DOHH2 (cell line): Measurements from ENCODE around the gene ADSL.
"Not testable (repeated sequence)": the region's sequence is repeated elsewhere in the genome, so short reads cannot be mapped to it uniquely, and the experiment has no call there.

Source experiments
- H3F3A ChIP-seq: fragments of 200-600 bp; sonication (generic), shearing (Covaris generic); 2 replicates; pipeline ENCODE4 v1.6.0; 2016; ENCODE audit warnings: antibody characterized with exemption, mild to moderate bottlenecking; ENCODE audit not compliant: control insufficient read depth, insufficient read depth
- H3K27ac ChIP-seq: fragments of 200-600 bp; sonication (generic); 2 replicates; pipeline ENCODE4 v1.5.1; 2014; ENCODE audit warnings: low read depth, mild to moderate bottlenecking, low read length, moderate library complexity
- H3K27me3 ChIP-seq: fragments of 200-600 bp; sonication (generic); 2 replicates; pipeline ENCODE4 v1.6.1; 2014; ENCODE audit warnings: mild to moderate bottlenecking, low read length, mixed read lengths; ENCODE audit not compliant: control insufficient read depth
- H3K36me3 ChIP-seq: fragments of 200-600 bp; sonication (generic); 2 replicates; pipeline ENCODE4 v1.6.1; 2014; ENCODE audit warnings: mild to moderate bottlenecking, low read length, moderate library complexity, mixed read lengths; ENCODE audit not compliant: control insufficient read depth
- H3K4me1 ChIP-seq: fragments of 200-600 bp; sonication (generic); 2 replicates; pipeline ENCODE4 v1.6.1; 2014; ENCODE audit warnings: mild to moderate bottlenecking, low read length, mixed read lengths; ENCODE audit not compliant: control insufficient read depth
- H3K4me2 ChIP-seq: fragments of 200-600 bp; sonication (generic); 2 replicates; pipeline ENCODE4 v1.6.0; 2014; ENCODE audit warnings: mild to moderate bottlenecking, low read length, moderate library complexity
- H3K4me3 ChIP-seq: fragments of 200-600 bp; sonication (generic); 2 replicates; pipeline ENCODE4 v1.5.1; 2014; ENCODE audit warnings: mild to moderate bottlenecking, low read length, mixed read lengths
- H3K79me2 ChIP-seq: fragments of 200-600 bp; sonication (generic); 2 replicates; pipeline ENCODE4 v1.6.1; 2014; ENCODE audit warnings: mild to moderate bottlenecking, low read length, mixed read lengths; ENCODE audit not compliant: control insufficient read depth
- H3K9me2 ChIP-seq: fragments of 200-600 bp; sonication (generic); replicated peaks from 2 replicates; pipeline ENCODE4 v1.6.1; 2014; ENCODE audit warnings: mild to moderate bottlenecking, low read length, mixed read lengths; ENCODE audit not compliant: control insufficient read depth
- H3K9me3 ChIP-seq: fragments of 200-600 bp; sonication (generic); 2 replicates; pipeline ENCODE4 v1.6.1; 2014; ENCODE audit warnings: antibody characterized with exemption, low read length, mixed read lengths; ENCODE audit not compliant: control insufficient read depth, insufficient read depth
- H4K20me1 ChIP-seq: fragments of 200-600 bp; sonication (generic); 2 replicates; pipeline ENCODE4 v1.6.0; 2014; ENCODE audit warnings: low read depth, mild to moderate bottlenecking, antibody characterized with exemption, low read length, moderate library complexity; ENCODE audit not compliant: control insufficient read depth, insufficient read depth
- EZH2phosphoT487 ChIP-seq: fragments of 200-600 bp; sonication (generic); IDR thresholded peaks from 2 replicates; pipeline ENCODE4 v1.6.1; 2017; ENCODE audit warnings: borderline replicate concordance, mild to moderate bottlenecking, antibody characterized with exemption, low read length, moderate library complexity, mixed read lengths
- TF ChIP-seq, protein P1 (sequence below): fragments of 200-600 bp; sonication (generic); IDR thresholded peaks from one replicate; pipeline ENCODE4 v1.5.1; 2014; ENCODE audit warnings: antibody characterized with exemption, mild to moderate bottlenecking, low read depth, low read length; ENCODE audit not compliant: poor library complexity, severe bottlenecking

Gene ADSL

GRCh38 chr22:40310081-40310767 lies 36.1 kb upstream of the ADSL start:
- H4K20me1 ChIP-seq: no peaks in the 10 kb centered on the region
- no peak overlapping the region for H3K27ac ChIP-seq
- H3K9me3 ChIP-seq: no peaks in the 10 kb centered on the region
- no peaks in the 10 kb centered on the region for H3K9me2 ChIP-seq
- H3K4me3 ChIP-seq: no peak overlapping the region
- H3K79me2 ChIP-seq: no peaks in the 10 kb centered on the region
- H3F3A ChIP-seq: no peaks in the 10 kb centered on the region
- H3K4me1 ChIP-seq: no peaks in the 10 kb centered on the region
- no peak overlapping the region for H3K4me2 ChIP-seq
- no peak for TF ChIP-seq EZH2phosphoT487
- TF ChIP-seq, protein P1, sequence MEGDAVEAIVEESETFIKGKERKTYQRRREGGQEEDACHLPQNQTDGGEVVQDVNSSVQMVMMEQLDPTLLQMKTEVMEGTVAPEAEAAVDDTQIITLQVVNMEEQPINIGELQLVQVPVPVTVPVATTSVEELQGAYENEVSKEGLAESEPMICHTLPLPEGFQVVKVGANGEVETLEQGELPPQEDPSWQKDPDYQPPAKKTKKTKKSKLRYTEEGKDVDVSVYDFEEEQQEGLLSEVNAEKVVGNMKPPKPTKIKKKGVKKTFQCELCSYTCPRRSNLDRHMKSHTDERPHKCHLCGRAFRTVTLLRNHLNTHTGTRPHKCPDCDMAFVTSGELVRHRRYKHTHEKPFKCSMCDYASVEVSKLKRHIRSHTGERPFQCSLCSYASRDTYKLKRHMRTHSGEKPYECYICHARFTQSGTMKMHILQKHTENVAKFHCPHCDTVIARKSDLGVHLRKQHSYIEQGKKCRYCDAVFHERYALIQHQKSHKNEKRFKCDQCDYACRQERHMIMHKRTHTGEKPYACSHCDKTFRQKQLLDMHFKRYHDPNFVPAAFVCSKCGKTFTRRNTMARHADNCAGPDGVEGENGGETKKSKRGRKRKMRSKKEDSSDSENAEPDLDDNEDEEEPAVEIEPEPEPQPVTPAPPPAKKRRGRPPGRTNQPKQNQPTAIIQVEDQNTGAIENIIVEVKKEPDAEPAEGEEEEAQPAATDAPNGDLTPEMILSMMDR: no peak
- H3K27me3 ChIP-seq: no peaks in the 10 kb centered on the region
- peaks cover 79% of the 10 kb centered on the region for H3K36me3 ChIP-seq

GRCh38 chr22:40310768-40311120 lies 35.6 kb upstream of the ADSL start:
- Histone ChIP-seq H4K20me1 (no peaks in the 10 kb centered on the region), H3K9me3 (no peaks in the 10 kb centered on the region), H3K4me1 (no peaks in the 10 kb centered on the region), H3K27me3 (no peaks in the 10 kb centered on the region), H3K79me2 (no peaks in the 10 kb centered on the region), H3K4me3 (no peak overlapping the region), H3F3A (no peaks in the 10 kb centered on the region), H3K27ac (no peak overlapping the region), H3K9me2 (no peaks in the 10 kb centered on the region), H3K4me2 (no peak overlapping the region), H3K36me3 (peaks cover 81% of the 10 kb centered on the region)
- TF ChIP-seq, protein P1: no peak
- TF ChIP-seq EZH2phosphoT487: no peak

DNA sequence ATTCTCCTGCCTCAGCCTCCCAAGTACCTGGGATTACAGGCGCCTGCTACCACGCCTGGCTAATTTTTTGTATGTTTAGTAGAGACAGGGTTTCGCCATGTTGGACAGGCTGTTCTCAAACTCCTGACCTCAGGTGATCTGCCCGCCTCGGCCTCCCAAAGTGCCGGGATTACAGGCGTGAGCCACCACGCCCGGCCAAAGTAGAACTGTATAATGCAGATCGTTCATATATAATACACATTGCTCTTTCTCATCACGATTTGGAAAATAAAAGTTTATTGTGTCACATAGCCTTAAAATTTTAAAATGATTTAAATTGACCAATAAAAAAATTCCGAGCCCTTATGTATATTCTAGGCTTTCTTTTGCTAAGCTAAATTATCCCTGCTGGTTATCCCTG lies 34.7 kb upstream of the ADSL start:
- not testable (repeated sequence) for H3K27ac ChIP-seq
- peaks cover 86% of the 10 kb centered on the region for H3K36me3 ChIP-seq

DNA sequence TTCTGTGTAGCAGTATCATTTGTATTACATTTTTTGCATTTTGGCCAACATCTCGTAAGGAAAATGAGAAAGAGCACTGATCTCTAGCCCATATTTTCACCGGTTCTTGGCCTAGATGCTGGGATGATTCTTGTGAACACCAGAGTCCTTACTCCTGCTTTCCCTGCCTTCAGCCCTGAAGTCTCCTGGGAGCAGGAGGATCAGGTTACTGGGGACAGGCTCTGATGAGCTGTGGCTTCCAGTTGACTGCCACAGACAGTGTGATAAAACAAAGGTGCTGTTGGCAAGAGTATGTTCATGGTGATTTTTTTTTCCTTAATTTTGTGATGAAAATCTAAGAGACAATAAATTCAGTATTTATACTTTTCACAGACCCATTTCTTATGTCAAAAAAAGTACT lies 34.2 kb upstream of the ADSL start:
- Histone ChIP-seq H3K79me2 (no peaks in the 10 kb centered on the region), H3K36me3 (peaks cover 90% of the 10 kb centered on the region), H3K4me3 (no peak overlapping the region), H3F3A (no peaks in the 10 kb centered on the region), H3K9me3 (no peaks in the 10 kb centered on the region), H3K27me3 (no peaks in the 10 kb centered on the region), H3K9me2 (no peaks in the 10 kb centered on the region), H4K20me1 (no peaks in the 10 kb centered on the region), H3K4me1 (no peaks in the 10 kb centered on the region), H3K4me2 (no peak overlapping the region), H3K27ac (no peak overlapping the region)
- TF ChIP-seq, protein P1: no peak
- TF ChIP-seq EZH2phosphoT487: no peak

More for the DNA sequence above, 34.7 kb upstream of the ADSL start:
- not testable (repeated sequence) for H3K4me2 ChIP-seq, H4K20me1 ChIP-seq, H3K27me3 ChIP-seq, H3K4me3 ChIP-seq, H3K9me2 ChIP-seq, H3K9me3 ChIP-seq, H3F3A ChIP-seq, H3K79me2 ChIP-seq, H3K4me1 ChIP-seq
